ENCODE data around the gene LTB. TPM values are rescaled to one million over a fixed set of nuclear protein-coding genes. Genes with fewer than 3 reads are reported as not detected.

The LTB gene
- total and polyA plus RNA-seq, 9 of the 15 experiments (the other 6 are each of a cell fraction or from before 2014, with no cell fraction given), result 0.07 to 0.51 TPM; not detected in 7

- TF ChIP-seq ATF4 (CRISPR knock-in tag; IDR thresholded peaks at IDR 0.05) (peak; percentile 66), ZNF146 (CRISPR knock-in tag; IDR thresholded peaks at IDR 0.05; ENCODE audit: unreplicated experiment) (no peak), ZNF444 (CRISPR knock-in tag; IDR thresholded peaks at IDR 0.05) (no peak; the same call in 1 of the 2 replicates), CHD4 (IDR thresholded peaks at IDR 0.05; ENCODE audit: insufficient read depth, insufficient replicate concordance, low read depth, low read length, poor library complexity, severe bottlenecking) (no peak), STAT5A (IDR thresholded peaks at IDR 0.05; ENCODE audit: borderline replicate concordance, low read length) (0 out of 2 replicates have a peak, but pooled peaks have one; percentile 11), SMARCC2 (IDR thresholded peaks at IDR 0.05; ENCODE audit: low read depth) (no peak), MXI1 (IDR thresholded peaks at IDR 0.05; ENCODE audit: low read depth, low read length) (peak; percentile 68), ZBTB26 (CRISPR knock-in tag; IDR thresholded peaks at IDR 0.05) (peak; percentile 94), DPF2 (IDR thresholded peaks at IDR 0.05) (peak; percentile 10), RREB1 (CRISPR knock-in tag; IDR thresholded peaks at IDR 0.05) (peak; percentile 76), PCBP1 (IDR thresholded peaks at IDR 0.05; ENCODE audit: low read depth, low read length, poor library complexity, severe bottlenecking) (no peak), BDP1 (IDR thresholded peaks at IDR 0.05; ENCODE audit: insufficient read depth, insufficient read length) (no peak), KLF1 (tag; IDR thresholded peaks at IDR 0.05) (peak; percentile 88), SMARCA4 (IDR thresholded peaks at IDR 0.05) (peak; percentile 55; the same call in 1 of the 2 replicates), ZBTB49 (CRISPR knock-in tag; IDR thresholded peaks at IDR 0.05; ENCODE audit: borderline replicate concordance) (0 out of 2 replicates have a peak, but pooled peaks have one; percentile 8), MECOM (CRISPR knock-in tag; IDR thresholded peaks at IDR 0.05) (no peak), ZSCAN32 (CRISPR knock-in tag; IDR thresholded peaks at IDR 0.05) (peak; percentile 54; the same call in 1 of the 2 replicates)
Measured at GRCh38 chr6:31541658-31542521, 40.3 kb downstream of the LTB start, which contains the start of gene DDX39B (continued).

All from K562 (cell line).